AG09309 (cell line): Measurements from ENCODE around the gene COX4I1.

Experiments
- DNase-seq: peaks from one replicate; pipeline ENCODE4 v3.0.0-alpha.2; 2010; ENCODE audit warnings: low read depth
- H3K4me3 ChIP-seq: 2 replicates; pipeline ENCODE4 v1.5.1; 2011; ENCODE audit warnings: mild to moderate bottlenecking, low read depth, low read length, moderate library complexity; ENCODE audit not compliant: control insufficient read depth
- CTCF ChIP-seq: IDR thresholded peaks from 2 replicates; pipeline ENCODE4 v1.5.1; 2011; ENCODE audit warnings: mild to moderate bottlenecking, low read depth, low read length, inconsistent platforms; ENCODE audit not compliant: insufficient read depth, control insufficient read depth; ENCODE audit errors: missing control alignments

Gene COX4I1

DNA sequence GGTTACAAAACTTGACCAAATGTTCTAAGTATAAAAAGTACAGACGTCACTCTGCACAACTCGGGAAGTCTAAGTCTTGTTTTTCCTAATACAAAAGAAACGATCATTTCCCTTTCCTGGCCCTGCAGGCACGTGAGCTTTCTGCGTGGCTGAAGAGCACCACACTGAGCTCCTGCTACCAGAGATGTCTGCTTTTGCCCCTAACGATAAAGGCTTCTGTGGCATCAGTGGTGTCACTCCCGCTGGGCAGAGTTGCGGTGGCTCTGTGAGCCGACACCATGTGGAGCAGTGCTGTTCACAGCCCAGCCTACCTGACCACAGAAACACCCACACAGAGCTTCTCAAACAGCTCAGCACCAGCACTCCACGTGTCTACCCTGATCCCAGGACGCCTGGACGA, 20.6 kb upstream of the COX4I1 start:
- H3K4me3 ChIP-seq, result no peak overlapping the region
- no peak for TF ChIP-seq CTCF

DNA sequence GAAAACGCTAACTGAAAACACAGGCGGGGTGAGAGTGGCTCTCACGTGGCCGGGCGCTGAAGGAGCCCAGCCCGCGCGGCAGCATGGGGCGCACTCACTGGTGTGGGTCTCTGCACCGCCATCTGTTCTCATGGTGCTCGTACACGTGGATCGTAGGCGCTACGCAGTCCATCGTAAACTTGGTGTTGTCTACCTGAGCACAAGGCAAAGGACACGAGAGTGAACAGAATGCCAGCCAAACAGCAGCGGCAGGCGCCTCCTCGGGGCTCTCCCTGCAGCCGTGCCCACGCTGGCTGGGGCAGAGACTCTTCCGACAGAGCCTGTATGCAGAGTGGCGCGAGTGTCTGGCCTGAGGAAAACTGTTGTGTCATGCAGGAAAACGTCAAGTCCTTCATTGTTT, 19.2 kb upstream of the COX4I1 start:
- DNase-seq, result no peak
- no peak for TF ChIP-seq CTCF
- H3K4me3 ChIP-seq, result no peak overlapping the region

More for the DNA sequence above, 20.6 kb upstream of the COX4I1 start:
- DNase-seq, result no peak

GRCh38 chr16:85781156-85781555, 18.3 kb upstream of the COX4I1 start:
- no peak for TF ChIP-seq CTCF
- H3K4me3 ChIP-seq, result no peak overlapping the region
- no peak for DNase-seq

DNA sequence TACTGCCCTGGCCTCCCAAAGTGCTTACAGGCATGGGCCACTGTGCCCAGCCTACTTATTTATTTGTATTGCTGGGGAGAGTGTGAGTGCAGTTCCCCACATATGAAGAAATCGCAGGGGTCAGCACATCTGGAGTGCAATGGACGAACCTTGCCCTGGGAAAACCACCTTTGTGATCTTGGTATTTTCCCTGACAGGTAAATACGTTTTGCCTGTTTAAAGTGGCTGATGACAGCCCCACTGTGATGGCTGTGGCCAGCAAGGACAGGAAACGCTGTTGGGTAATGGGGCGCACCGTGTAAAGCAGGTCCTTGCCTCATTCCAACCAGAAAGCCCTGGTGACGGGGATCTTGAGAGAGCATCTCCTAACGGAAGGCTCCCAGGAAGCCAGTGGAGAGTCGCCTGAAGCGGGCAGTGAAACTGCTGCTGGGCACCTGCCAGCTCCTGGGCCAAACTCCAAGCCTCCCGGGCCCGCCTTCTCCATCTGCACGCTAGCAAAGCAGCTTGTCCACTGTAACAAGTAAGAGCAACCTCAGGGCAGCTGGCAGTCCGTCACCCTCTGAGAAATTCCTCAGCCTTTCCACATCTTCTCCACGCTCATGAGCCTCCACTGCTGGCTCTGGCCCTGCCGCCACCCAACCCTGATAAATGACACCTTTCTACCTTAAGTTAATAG, 17.7 kb upstream of the COX4I1 start:
- TF ChIP-seq CTCF, result no peak
- H3K4me3 ChIP-seq, result no peak overlapping the region
- no peak for DNase-seq

GRCh38 chr16:85782451-85782850, 17.0 kb upstream of the COX4I1 start:
- no peak overlapping the region for H3K4me3 ChIP-seq
- DNase-seq, result no peak
- TF ChIP-seq CTCF, result no peak

DNA sequence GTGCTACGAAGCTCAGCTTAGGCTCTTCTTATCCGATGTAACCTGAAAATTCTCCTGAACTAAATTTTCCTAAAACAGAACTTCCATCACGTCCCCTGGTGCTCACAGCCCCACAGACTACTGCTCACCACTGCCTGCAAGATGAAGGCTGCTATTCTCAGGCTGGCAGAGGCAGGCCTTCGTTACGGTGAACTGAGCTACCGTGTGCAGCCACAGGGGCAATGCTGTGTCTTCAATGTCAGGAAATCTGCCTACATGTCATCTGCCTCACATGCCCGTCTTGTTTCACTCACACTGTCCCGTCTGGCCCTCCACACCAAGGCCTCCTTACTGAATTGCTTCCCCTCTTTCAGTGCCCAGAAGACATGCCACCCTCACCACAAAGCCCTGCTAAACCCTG, 16.1 kb upstream of the COX4I1 start:
- DNase-seq, result no peak
- TF ChIP-seq CTCF, result no peak
- H3K4me3 ChIP-seq, result no peak overlapping the region
